WI38 (cell line): ENCODE measurements around the gene CCDC70.

ENCODE experiments used
- H3K4me3 ChIP-seq: 2 replicates; pipeline ENCODE4 v1.5.1; 2011; ENCODE audit warnings: low read depth, mild to moderate bottlenecking, control low read depth, low read length
- CTCF ChIP-seq: IDR thresholded peaks from 2 replicates; pipeline ENCODE4 v1.5.1; 2012; ENCODE audit warnings: low read depth, mild to moderate bottlenecking, control low read depth, low read length

Gene CCDC70

GRCh38 chr13:51849145-51850101 is 12.3 kb upstream of the CCDC70 start:
- peak; percentile 64 for TF ChIP-seq CTCF
- H3K4me3 ChIP-seq, result no peak overlapping the region

- H3K4me3 ChIP-seq, result no peak overlapping the region
- no peak for TF ChIP-seq CTCF
These were observed 5.6 kb upstream of the CCDC70 start for GRCh38 chr13:51856027-51856736.

GRCh38 chr13:51856998-51857397 is 4.8 kb upstream of the CCDC70 start:
- TF ChIP-seq CTCF, result no peak
- no peak overlapping the region for H3K4me3 ChIP-seq

GRCh38 chr13:51858433-51859247 is 3.1 kb upstream of the CCDC70 start:
- H3K4me3 ChIP-seq, result no peak overlapping the region
- TF ChIP-seq CTCF, result no peak

- H3K4me3 ChIP-seq, result no peak overlapping the region
- no peak for TF ChIP-seq CTCF
These were observed 1.2 kb downstream of the CCDC70 start for GRCh38 chr13:51862957-51863356.

GRCh38 chr13:51865838-51866237 is 4.1 kb downstream of the CCDC70 start:
- no peak for TF ChIP-seq CTCF
- H3K4me3 ChIP-seq, result no peak overlapping the region
